NOMO-1 treated with DMSO at 0.1 percent for 48 hours (cell line): ENCODE results near the gene ZNF516.

Experiments
- DNase-seq: peaks from one replicate; lab custom pipeline; 2025; ENCODE audit not compliant: unreplicated experiment; lab: John Stamatoyannopoulos, UW

The ZNF516 gene

DNA sequence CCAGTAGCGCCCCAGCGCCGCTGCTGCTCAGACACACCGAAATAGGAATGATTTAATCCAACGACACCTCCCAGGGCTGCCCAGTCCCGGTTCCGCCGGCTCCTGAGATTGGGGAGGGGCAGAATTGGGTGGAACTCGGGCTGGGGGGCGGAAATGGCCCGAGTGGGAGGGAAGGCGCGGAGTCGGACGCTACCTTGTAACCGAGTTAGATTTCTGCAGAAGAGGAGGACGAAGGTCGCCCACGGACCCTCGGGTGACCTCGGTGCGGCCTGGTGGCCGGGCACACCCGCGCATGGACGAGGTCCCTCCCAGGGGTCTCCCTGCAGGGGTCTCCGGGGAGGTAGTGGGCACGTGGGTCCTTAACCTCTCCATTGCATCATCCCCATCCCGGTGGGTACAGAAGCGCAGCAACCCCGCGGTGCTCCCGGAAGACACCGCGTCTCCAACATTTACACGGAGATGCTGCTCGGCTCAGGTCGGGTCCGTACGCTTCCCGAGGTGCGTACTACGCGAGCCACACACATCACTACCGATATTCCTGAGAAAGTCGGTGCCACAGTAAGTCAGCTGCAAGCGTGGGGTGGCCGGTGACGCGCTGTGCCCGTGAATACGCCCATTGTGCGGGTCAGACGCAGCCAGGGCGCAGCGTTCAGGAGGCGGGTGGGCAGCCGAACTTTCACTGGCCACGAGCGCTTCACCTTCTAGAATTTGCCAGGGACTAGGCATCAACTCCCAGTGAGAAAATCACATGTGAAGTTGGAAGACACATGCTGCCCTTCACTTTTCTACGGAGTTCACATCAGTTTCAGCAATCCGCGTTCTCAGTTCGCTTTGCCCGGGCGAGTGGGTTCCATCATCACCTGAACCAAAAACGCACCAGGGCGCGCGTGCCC lies 3.0 kb downstream of the ZNF516 start:
- peak; percentile 27 for DNase-seq

DNA sequence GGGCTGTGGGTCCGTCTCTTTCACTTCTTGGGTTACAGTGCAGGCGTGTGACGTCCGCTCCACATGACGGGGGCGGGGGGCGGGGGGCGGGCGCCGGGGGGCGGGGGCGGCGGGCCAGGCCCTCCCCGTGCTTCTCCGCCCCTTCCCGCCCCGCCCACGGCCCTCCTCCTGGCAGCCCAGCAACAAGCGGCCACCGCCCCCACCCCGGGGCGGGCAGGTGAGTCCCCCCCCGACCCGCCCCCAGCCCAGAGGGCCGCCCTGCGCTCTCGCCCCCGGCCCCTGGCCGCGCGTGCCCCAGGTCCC lies 3.6 kb downstream of the ZNF516 start:
- peak; percentile 46 for DNase-seq

DNA sequence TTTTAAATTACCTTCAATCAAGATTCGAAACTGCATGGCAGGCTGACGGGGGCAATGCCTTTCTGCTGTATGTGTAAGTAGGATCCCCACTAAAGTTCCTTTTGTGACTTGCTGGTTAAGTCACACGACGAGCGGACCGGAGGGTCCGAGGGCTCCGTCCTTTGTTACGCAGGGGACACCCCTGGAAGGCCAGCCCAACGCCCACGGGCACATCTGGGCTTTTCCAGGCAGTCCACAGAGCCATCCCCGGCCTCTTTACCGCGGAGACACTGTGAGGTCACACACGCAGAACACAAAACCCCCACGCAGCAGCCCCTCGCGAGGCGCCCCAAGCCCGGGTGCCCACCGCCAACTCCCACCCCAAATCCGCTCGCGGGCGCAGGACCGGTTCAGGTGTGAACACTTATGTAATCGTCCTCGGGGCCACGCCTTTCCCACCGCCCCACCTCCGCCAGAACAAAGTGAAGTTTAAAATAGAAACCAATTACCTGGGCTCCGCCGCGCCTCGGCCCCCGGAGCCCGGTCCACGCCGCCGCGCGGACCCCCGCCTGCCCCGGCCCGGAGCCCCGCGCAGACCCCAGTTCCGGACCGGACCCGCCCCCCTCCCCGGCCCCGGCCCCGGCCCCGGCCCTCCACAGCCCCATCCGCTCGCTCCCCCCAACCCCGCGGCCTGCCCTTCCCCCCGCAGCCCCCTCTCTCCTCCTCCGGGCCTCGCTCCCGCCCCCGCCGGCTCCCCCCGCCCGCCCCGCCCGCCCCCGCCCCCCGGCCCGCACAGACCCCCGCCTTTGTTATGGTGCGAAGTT lies 4.2 kb downstream of the ZNF516 start:
- peak; percentile 19 for DNase-seq

DNA sequence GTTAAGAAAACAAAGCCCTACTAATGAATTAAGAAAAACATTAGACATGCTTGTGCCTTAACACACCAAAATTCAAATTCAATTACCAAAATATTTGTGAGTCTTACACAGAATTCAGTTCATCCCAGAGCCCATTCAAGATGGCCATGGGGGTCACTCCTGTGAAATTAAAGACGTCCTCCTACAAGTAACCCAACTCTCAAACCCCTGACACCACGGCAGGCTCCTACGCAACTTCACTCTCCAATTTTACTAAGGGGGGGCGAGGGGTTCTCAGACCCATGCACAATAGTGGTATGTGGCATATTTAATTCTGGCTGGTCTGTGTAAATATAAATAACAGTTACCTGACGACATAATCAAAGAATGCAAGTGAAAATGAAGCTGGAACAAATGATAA lies 5.0 kb downstream of the ZNF516 start:
- DNase-seq = no peak

DNA sequence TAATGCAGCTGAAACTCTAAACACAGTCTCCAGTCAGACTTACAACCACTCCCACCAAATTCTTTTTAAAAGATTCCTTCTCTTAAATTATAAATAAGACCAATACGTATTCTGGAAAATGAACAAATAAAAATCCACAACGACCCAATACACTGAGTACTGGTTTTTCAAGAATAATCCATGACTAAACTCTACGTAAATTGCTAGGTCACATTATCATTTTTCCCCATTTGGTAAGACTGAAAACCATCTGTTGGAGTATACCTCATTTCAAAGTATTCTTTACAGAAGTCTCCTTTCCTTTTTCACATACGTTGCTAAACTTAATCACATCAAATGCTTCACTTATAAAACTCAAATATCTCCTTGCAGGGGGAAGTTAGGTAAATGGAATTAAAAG lies 6.0 kb downstream of the ZNF516 start:
- DNase-seq = no peak

DNA sequence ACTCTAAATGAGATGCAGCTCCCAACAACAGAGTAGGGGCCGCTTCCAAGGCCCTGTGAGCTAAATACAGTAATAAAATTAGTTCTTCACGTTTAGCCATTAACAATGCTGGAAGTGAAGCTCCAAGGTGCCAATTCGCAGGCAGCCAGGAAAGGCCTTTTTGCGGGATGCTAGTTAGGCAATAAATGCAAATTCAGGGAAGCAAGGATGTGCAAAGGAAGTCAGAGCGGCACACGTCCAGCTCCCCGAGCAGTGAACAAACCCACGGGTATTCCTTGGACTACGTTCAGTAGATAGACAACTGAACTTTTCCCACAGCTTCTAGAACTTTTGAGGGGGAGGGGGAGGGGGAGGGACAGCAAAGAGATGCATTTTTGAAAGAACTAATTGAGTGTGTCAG lies 6.9 kb downstream of the ZNF516 start:
- DNase-seq = no peak

DNA sequence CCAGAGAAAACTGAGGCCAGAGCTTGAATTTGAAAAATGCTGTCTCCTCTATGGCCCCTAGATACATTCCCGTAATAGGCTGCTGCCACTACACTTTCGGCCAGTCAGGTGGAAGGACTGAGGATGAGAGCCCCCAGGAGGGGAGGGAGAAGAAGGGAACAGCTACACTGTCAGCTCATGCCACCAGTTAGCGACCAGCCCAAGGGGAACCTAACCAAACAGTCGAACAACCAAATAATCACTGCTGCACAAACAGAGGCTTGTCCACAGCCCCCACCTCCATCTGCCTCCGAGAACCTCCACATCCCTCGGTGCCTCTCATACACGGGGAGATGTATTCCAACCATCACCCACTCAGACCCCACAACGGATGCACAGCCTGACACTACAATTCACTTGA lies 7.3 kb downstream of the ZNF516 start:
- DNase-seq = no peak

DNA sequence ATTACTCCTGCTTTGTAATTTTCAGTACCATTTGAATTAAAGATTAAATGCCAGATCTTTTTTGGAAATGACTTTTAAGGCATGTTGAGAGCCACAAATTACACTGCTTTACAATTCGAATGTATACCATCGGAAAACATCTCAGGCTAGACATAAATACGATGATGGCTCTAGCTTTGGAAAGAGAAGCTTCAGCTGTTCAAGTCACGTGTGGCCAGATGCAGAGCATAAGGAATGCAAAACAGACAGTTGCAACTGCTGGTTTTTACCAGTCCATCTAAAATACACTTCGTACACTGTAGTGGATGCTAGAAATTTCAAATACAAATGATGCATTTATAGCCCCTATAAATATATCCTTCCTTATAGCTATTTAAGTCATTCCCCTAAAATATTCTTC lies 8.0 kb downstream of the ZNF516 start:
- no peak for DNase-seq

DNA sequence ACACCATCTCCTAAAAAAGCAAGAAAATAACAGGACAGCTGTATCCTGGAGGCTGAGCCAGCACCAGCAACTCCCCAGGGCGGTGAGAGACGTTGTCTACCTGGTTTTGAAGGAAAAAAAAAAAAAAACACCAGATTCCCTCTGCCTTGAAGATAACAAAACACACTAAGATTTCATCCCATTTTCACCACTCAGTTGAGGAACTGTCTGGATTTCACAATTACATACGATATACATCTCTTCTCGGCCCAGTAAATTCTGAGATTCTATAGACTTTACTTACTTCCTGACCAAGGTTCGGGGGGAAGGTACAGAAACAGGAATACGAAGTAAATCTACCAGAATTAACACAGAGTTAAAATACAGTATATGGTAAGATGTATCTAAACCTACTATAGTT lies 8.5 kb downstream of the ZNF516 start:
- DNase-seq = peak; percentile 46

DNA sequence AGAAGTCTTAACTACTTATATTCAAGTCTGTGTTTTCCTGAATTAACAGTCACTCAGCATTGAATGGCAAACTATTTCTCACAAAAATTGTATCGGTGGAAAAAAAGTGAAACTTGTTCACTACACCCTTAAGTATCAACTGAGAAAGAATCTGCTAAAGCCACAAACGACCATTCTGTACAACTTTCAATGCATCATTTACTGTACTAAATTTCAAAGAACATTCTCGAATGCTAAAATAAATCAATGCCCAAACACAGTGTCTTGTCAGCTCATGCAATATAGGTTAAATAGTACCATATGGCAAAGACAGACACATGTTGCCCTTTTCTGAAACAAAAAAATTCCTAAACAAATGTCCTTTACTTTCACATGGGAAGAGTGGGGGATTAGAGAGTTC lies 9.0 kb downstream of the ZNF516 start:
- DNase-seq = no peak

DNA sequence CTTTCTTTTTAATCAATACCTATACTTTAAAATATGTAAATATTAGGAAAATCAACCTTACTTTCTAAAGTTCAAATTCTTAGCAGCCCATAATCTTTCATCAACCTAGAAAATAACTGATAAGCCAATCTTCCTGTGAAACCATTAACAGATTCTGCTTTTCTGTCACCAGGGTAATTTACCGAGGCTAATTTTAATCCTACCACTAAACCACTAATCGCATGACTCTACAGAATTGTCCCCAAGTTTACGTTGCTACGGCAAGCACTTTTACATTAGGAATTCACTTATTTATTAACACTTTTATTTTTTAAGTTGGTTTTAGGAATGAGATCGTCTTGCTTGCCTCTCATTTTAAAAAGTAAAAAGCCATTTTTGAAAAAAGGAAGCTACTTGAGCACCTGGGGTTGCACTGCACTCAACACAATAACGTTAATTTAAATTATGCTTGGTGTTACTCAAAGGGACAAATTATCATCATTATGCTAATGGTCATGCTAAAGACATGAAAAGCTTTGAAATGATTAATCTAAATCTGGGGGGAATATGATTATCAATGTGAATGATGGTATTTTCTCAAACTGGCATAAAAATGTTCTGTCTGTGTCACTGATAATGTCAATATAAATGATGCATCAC lies 10.2 kb downstream of the ZNF516 start:
- peak; percentile 80 for DNase-seq

DNA sequence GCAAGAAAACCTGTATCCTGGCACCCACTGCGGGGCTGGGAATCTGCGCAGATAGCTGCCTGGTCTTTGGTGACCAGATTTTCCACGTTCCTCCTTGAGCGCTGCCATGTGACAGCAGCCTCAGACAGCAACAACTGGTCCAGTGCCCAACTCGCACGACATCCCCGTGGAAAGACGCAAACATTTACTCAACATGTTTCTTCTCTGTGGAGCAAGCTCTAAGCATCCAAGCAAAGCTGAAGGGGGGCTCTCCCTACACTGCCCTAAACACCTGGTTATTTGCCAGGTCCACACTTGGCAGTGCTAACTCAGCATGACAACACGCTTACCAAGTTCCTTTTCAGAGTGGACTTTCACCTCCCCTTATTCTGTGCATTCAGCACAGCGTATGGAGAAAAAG lies 11.3 kb downstream of the ZNF516 start:
- peak; percentile 3 for DNase-seq

DNA sequence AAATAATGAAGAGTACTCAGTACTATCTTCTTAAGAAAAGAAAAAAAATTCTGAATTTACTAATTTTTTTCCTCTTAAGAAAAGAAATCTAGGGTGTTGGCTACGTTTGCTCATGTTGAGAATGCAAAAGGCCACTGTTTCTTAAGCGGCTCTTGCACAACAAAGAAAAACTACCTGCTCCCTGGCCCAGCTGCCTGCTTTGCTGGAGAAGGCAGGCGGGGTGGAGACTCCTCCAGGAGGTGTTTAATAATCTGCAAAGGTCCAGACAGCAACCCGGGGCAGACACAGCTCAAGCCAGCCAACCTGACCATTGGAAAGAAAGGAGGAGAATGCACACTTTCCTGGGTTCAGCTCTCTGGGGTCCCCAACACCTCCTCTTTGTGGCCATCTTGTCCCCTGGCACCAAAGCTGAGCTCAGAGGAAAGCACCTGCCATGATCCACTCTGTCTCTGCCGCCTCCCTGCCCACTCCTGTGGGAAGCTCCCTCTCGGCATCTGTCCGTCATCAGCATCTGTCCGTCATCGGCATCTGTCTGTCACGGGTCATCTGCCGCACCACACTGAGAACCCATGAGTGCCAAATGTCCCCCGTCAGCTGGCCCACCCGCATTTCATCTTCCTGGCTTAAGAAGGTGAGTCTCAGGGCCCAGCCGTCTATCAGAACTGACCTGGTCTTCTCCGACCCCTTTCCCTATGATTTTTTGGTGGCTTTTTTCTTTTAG lies 11.9 kb downstream of the ZNF516 start:
- peak; percentile 54 for DNase-seq

DNA sequence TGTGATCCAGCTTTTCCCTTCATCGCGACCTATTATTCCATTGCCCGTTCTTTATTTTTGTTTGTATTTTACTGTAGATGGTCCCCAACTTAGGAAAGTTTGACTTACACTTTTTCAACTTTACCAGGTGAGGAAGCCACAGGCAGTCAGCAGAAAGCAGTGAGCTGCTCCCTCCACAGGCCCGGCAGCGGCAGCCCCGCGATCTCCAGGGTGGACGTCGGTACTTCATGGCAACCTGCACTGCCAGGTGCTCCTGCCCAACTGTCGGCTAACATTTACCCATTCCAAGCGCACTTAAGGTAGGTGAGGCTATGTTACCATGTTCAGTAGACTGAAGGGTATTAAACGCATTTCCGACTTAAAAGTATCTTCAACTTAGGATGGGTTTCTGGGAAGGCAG lies 12.8 kb downstream of the ZNF516 start:
- no peak for DNase-seq

DNA sequence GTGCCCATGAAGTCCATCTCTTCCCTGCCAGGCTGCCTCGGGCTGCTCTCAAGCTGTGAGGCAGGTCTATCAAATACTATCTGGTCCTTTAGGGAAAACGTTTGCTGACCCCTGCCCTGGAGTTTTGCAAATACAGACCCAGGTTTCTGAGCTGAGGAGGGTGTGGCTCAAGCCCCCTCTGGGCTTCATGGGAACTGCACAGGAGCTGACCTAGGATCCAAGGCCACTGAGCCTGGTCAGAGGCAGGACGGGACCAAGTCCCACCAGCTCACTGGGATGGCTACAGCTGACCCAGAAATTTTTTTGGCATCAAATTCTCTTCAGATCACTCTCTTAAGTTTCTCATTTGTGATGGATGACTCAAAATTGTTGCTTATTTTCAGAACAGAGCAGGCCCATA lies 14.1 kb downstream of the ZNF516 start:
- no peak for DNase-seq

DNA sequence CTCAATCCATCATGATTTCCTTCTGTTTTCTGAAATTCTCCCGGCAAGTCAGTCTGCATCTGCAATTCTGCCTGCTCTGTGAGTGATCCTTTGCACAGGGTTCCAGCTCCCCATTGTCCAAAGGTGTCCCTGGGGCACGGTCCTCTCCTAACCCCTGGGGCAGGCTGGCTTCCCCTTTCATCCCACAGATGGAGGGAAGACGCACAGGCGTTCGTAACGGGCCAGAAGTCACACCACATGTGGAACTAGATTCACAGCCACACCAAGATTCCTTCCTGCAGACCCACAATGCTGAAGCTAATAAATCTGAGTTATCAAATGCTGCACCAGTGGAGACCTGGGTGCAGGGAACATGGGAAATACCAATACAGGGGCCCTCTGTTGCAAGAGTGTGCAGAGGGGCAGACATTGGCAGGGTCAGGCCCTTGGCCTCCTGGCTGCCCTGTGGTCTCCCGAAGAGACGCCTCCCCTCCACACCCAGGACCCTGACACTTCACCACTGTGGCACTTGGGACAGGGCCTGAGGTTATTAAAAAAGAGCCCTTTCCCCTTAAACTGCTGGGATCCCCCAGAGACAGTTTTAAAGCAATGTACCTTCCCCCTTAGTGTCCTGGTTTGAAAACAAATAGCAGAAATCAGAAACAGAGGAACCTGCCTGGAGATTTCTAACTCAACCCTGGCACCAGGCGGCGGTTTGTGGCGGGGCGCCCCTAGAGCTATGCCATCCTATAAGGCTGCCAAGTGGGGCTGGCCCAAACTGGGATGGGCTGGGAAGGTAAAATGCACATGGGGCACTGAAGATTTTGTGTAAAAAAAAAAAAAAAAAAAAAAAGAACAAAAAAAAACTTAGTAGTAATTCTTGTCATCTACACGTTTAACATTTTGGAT lies 15.4 kb downstream of the ZNF516 start:
- peak; percentile 4 for DNase-seq

DNA sequence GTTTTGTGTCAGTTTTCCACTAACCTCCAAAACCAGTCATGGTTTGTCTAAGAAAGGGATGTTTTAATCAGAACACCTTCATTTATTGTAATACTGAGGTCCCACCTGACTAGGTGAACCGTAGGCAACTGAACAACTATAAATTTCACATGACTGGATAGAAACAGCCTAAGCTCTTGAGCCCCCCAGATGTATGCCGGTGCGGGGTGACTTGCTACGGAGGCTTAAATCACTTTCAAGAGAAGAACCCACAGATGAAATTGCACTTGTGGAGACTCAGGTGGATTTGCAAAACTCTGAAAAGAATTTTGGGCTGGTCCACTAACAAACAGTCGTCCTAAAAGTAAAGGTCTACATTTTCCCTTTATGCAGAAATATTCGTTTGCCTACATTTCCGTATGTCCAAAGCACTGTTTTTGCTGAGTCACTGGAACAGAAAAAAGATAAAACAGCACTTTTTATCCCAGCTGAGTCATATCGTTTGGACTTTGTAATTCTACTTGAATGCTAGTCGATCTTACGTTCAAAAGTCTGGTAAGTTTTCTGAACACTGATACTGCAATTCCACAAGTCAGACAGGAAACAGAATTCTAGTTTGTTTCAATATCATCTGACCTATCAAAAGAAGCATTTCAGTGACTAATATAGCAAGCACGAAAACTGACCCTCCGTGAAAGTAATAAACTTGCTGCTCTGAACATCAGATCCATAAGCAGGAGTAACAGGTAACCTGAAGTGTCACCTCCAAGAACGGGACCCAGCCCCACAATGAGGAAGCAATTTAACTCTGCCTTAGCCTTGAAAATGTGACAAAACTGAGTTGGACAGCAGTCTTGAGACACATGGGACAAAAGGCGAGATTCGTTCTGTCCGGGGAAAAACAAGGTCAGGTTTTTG lies 18.1 kb downstream of the ZNF516 start:
- DNase-seq = peak; percentile 62

DNA sequence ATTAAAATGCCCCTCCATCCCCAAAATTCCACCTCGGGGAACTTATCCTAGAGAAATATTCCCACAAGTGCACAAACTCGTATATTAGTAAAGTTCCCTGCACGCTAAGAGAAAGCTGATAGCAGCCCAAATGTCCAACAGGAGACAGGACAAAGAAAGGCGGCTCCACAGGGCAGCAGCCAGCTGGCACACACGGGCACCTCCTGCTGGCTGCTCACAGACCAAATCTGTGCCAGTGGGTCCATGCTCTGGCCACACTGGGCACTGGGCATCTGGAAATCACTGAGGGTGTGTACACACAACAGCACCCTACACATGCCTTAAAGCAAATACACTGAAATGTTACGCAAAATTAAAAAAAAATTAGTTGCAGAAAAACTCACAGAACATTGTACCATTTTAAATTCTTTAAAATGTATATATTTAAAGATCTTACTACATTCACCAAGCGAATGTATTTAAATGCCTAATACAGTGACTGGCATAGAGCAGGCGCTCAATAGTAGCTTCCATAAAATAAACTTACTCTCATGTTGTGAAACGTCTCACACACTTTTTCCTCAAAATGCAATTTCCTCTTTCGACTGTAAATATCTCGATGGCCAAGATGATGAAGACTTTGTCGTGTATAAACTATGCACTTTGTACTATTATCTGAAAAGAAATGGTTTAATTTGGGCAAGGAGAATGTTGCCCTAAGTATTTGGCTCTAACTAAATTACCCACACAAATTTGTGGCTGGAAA lies 19.4 kb downstream of the ZNF516 start:
- peak; percentile 81 for DNase-seq

DNA sequence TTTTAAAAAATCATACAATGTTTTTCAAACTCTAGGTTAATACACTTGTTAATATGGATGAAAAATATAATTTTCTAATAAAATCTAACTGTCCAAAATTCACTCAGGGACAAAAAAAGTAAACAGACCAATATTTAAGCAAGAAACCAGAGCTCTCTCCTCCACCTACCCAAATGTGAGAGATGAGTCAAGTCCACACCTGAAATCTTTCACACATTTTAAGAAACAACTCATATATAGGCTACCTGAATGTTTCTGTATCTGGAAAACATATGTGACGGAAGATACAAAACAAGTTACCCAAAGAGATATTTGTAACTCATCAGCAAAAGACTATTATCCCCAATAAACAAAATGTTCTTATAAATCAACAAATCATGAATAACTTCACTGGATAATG lies 20.2 kb downstream of the ZNF516 start:
- DNase-seq = no peak
